Activated CD4-positive, alpha-beta T cell treated with anti-CD3 and anti-CD28 coated beads, Interleukin-2, Interleukin-6, amounts not matched to agents 100 ng/mL and 50 ng/mL, durations not matched to agents 16 hours and 8 hours (primary cell): ENCODE results near the gene ERCC2.
"Not testable (repeated sequence)": the region's sequence is repeated elsewhere in the genome, so short reads cannot be mapped to it uniquely, and the experiment has no call there.

Experiments used
- DNase-seq: peaks from one replicate; pipeline ENCODE4 v3.0.0-alpha.2; 2020

The ERCC2 gene

DNA sequence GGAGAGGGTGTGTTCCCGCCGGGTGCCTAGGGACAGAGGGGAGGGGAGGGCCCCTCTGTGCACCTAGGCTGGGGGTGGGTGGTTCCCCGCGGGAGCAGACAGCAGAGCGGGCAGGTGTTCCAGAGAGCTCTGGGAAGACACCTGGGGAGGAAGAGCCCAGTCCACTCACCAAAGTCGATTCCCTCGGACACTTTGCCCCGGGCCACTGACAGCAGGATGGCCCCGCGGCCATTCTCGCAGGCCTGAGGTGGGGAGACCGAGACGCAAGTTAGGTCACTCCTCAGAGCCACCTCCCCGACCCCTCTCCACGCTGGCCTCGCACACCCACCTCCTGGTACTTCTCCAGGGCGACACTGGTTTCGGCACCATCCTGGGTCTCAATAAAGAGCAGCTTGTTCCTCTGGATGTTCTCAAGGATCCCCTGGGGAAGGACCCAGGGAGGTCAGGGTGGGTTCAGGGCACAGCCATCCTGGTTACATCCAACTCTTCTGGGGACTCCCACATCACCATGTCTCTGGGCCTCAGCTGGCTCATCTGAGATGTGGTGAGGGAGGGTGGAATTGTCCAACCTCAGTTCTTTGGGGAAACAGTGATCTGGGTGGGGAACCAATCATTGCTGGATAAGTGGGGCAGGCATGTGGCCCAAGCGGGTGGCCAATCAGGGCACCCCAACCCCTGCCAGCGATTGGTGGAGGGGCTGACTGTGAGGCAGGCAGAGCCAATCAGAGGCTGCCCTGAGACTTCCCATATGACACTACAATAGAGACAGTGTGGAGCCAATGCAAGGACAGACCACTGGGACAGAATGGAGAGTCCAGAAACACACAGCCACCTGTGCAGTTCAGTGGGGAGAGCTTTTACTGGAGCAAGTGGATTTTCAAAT lies 17.2 kb downstream of the ERCC2 start:
- no peak for DNase-seq

DNA sequence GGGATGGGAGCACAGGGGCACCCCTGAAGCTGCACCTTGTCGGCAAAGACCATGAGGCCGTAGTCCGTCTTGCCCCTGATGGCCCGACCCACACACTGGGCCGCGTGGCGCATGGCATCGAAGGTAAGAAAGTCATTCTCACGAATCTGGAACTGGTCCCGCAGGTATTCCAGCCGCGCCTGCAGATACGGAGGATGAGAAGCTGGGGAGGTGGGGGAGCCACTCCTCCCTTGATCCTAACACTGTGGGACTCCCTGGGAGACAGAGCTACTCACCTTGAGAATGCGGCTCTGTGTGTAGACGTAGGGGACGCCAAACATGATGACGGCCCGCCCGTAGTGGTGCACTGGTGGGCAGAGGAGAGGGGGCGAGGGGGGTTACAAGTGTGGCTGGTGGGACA lies 17.9 kb downstream of the ERCC2 start:
- no peak for DNase-seq

DNA sequence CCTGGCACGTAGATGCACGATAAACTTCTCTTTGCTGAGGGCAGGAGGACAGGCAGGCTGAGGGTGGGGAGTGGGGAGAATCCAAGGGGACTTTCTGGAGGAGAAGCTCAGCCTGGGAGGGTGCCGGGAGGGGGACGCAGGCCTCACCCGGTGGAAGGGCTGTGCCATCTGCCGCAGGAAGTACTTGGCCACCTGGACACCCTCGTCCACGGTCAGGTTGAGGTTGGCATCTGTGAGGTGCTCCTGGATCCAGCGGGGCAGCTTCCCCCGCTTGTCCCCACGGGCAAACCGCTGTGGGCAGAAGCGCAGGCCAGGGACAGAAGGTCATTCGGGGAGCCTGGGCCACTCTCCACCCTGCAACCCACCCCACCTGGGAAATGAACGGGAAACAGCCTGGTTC lies 18.3 kb downstream of the ERCC2 start:
- no peak for DNase-seq

DNA sequence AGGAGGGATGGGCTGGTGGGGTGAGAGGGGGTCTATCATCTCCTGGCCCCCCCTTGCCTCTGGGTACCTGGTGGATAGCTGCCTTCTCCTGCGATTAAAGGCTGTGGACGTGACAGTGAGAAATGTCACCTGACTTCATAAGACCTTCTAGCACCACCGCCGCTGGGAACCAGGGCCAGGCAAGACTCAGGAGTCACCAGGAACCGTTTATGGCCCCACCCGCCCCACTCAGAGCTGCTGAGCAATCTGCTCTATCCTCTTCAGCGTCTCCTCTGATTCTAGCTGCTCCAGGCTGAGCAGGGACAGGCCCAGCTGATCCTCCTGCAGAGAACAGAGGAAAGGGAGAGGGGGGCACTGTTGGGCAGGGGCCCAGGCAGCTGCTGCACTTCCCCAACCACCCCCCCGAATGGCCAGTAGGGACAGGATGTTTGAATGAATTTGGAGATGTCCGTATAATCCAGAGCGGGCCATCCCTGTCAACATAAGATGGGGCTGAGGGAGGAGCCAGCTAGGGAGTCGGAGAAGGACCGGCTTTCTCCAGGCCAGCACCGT lies 18.9 kb downstream of the ERCC2 start:
- DNase-seq = no peak

DNA sequence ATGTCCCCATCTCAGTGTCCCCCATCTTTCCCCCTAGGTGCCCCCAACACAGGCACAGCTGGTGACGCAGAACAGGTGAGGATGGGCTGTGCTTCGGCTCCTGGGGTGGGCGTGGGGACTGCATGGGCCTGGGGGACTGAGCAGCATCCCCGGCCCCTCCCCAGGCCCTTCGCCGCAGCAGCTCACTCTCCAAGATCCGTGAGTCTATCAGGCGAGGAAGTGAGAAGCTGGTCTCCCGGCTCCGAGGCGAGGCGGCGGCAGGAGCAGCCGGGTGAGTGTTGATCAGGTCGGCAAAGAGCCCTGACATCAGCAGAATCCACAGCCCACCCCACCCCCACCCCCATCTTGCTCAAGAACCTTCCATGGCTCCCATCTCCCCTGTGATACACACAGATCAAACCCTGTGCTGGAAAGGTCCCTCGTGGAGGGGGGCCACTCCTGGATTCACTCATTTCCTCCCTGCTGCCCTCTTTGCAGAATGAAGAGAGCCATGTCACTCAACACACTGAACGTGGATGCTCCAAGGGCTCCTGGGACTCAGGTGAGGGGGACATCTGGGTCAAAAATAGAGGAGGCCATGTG lies 19.8 kb downstream of the ERCC2 start:
- DNase-seq = no peak

DNA sequence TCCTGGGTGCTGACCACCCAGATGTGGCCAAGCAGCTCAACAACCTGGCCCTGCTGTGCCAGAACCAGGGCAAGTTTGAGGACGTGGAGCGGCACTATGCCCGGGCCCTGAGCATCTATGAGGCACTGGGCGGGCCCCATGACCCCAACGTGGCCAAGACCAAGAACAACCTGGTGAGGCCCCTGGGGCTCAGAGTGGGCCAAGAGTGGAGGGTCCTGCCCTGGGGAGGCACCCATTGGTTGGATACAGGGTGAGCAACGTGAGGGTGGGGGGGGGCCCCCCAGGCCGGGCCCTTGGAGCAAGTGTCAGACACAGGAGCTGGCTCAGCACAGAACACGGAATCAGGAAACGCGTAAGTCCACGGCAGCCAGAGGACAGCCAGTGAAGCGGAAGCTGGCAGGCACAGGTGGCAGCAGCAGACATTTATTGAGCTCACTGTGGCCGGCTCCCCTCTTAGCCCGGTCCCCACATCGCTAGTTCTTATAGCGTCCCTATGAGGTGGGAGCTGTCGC lies 20.9 kb downstream of the ERCC2 start:
- DNase-seq = no peak

DNA sequence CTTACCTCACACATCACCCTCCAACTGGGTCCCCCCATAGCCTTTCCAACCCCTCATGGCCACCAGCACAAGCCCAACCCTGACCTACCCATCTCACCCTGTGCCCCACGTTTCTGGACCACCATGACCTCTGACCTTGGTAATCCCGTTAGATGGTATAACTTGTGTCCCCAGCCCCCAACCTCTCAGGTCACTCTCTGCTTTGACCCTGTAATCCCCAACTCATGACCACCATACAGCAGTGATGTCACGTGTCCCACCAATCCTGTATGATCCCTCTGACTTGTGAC lies 21.3 kb downstream of the ERCC2 start:
- no peak for DNase-seq

DNA sequence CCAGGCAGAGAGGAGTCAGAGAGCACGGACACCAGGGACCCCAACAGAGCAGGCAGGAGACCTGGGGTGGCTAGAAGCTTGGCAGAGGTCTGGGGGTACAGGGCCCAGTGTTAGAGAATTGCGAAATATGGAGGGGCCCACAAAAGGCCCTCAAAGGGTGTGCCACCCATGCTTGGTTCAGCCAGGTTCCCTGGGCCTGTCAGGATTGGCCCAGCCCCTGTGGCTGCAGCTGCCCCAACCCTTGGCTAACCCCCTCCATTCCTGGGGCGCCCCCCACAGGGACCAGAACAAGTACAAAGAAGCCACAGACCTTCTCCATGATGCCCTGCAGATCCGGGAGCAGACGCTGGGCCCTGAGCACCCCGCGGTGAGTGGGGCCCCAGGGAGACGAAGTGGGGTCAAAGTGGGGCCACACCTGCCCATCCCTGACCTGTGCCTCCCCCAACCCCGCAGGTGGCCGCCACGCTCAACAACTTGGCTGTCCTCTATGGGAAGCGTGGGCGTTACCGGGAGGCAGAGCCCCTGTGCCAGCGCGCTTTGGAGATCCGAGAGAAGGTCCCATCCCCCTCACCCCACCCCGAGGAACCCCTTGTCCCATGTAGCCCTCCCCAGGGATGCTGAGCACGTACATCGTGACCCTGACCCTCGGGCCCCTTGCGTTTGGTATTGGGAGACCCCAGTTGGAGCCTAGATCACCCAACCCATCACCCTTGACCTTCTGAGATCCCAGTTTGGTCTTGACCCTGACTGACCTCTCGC lies 21.8 kb downstream of the ERCC2 start:
- DNase-seq = no peak

DNA sequence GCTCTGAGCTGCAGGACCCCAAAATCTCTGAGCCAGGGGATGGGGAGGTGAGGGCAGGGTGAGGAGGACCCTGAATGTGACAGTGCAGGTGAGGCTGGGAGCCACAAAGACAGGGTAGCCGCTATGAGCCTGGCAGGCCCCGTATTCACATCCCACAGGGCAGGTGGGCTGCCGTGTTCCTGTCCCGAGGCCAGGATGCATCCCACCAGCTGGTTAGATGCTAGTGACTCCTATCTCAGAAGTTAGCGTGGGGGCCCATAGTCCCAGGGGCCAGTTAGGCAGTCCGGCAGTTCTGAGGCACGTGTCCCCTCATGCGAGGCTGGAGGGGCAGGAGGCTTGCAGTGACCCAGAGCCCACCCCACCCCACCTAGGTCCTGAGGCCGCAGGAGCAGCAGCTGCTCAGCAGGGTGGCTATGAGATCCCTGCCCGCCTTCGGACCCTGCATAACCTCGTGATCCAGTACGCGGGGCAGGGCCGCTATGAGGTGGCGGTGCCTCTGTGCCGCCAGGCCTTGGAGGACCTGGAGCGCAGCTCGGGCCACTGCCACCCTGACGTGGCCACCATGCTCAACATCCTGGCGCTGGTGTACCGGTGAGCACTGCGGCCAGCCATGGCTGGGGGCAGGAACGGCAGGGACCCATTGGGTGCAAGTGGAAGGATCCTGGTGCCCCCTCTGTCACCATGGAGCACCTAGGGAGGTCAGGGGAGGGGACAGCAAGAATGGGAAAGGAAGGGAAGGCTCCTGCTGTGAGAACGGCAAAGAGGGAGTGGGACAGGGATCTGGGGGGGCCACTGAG lies 22.6 kb downstream of the ERCC2 start:
- DNase-seq = no peak

DNA sequence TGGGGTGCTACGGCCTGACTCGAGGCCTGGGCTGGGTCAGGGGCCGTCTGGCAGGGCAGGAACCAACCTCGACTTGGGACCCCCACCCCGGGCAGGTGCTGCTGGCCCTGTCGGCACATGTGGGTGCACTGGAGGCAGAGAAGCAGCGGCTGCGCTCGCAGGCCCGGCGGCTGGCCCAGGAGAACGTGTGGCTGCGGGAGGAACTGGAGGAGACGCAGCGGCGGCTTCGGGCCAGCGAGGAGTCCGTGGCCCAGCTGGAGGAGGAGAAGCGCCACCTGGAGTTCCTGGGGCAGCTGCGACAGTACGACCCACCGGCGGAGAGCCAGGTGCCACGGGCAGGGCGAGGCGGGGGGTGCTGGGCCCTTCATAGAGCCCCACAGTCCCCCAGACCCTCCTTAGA lies 23.9 kb downstream of the ERCC2 start:
- no peak for DNase-seq

DNA sequence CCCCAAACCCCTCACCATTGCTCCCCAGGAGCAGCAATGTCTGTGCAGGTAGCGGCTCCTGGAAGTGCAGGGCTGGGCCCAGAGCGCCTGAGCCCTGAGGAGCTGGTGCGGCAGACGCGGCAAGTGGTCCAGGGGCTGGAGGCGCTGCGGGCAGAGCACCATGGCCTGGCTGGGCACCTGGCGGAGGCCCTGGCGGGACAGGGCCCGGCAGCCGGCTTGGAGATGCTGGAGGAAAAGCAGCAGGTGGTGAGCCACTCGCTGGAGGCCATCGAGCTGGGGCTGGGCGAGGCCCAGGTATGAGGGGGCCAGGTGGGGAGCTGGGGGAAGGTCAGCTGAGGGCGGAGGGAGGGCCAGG lies 24.9 kb downstream of the ERCC2 start:
- no peak for DNase-seq

DNA sequence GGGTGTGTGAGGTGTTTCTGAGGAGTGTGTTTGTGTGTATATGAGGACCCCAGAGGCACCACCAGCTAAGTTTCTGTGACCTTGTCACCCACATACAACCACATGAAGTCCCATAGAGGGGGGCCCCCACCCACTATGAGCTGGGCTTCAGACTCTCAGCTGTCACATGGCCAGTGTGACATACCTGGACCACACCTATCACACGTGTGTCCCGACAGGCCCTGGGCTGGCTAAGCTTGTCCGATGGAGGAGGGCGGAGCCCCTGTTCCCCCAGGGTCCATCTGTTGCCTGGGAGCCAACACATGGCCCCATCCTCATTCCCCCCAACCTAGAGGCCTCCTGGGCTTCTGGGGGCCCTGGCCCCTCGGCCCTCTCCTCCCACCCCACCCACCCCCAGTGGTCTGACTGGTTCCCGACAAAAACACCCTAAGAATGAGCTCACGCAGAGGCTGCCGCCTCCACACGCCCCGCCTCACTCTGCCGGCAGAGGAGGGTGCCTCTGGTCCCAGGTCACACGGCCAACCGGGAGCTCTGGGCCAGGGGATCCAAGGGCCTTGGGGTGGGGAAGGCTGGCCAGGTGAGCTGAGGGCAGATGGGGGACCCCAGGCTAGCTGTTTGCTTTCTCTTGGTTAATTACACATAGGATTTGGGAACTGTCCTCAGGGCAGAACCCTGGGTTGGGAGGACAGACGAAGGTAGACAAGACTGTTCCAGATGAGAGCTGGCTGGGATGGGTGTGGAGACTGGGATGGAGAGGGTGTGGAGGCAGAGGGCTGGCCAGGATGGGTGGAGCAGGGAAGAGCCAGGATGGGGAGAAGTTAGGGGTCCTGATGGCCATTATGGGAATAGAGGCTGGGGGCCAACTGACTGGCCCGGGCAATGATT lies 25.5 kb downstream of the ERCC2 start:
- DNase-seq = no peak

DNA sequence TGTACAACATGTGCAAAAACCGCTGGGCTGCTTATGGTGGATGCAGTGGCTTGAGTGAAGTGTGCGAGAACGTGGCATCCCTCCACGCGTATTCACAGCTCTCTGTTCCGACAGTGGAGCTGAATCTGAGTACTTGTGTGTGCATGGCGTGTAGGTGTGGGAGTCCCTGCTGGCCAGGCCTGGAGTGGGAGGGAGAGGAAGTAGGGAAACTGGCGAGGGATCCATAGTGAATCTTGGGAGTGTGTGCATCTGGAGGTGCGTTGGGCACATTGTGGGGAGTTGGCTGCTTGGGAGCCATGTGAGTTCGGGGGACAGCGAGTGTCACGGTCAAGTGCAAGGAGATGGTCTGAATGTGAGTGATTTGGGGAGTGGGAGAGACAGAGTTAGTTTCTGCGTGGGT lies 27.5 kb downstream of the ERCC2 start:
- DNase-seq = no peak

DNA sequence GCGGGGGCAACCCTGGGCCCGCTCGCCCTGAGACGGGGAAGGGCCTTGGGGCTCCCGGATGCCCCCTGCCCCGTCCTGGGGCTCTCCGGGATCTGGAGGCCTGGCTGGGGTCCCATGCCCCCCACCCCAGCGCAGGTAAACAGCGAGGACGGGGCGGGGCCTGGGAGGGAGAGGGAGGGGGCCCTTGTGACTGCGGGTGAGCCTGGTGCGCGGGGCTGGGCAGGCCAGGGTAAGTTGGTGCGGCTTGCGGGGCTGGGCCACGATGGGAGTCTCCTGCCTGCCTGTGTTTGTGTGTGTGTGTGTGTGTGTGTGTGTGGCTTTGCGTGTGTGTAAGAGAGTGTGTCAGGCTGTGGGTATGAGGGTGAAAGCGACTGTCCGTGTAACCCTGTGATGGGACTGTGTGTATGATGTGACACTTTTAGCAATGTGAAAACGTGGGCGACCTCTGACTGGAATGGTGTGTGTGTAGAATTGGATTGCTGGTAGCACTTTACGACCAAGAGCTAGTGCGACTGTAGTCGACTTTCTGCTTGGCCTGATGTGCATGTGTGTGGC lies 29.4 kb downstream of the ERCC2 start:
- DNase-seq = no peak

DNA sequence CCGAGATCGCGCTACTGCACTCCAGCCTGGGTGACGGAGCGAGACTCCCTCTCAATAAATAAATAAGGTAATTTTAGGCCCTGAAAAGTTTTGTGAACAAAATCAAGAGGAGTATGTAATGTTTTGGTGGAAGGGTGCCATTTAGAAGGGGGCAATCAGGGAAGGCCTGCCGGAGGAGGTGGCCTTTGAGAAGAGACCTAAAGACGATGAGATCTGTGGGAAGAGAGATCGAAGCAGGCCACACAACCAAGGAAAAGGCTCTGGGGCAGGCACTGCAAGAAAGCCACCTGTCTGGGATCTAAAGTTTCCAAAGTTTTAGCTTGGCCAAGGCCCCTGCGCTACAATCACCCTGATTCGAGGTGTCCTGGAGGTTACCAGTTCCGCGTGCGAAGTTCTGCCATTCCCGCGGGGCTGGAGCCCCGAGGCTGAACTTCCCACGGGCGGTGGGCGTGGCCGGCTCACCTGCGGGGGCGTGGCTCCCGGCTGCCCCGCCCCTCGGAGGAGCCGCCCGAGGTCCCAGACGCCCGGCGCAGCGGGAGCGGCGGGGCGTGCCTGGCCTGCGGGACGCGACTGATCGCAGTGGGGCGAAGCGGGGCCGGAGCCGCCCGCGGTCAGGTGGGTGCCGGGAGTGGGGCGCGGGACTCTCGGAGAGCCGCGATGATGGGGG lies 30.0 kb downstream of the ERCC2 start, which contains the start of gene KLC3:
Gene KLC3 (plus strand): TSS at position 519 of the 667 bp plus-strand sequence. CDS start 4,792 bp downstream, outside the sequence.
- peak; percentile 27 for DNase-seq

DNA sequence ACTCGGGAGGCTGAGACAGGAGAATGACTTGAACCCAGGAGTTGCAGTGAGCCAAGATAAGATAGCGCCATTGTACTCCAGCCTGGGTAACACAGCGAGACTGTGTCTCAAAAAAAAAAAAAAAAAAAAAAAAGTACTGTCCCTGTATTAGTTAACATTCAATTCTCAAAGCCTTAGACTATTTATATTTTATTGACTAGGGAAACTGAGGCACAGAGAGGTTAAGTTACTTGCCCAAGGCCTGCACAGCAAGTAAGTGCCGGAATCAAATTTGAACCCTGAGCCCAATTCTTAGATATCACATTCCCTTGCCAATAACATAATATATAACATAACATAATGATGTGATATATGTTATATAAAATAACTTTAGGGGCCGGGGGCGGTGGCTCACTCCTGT lies 30.7 kb downstream of the ERCC2 start:
- DNase-seq = no peak

DNA sequence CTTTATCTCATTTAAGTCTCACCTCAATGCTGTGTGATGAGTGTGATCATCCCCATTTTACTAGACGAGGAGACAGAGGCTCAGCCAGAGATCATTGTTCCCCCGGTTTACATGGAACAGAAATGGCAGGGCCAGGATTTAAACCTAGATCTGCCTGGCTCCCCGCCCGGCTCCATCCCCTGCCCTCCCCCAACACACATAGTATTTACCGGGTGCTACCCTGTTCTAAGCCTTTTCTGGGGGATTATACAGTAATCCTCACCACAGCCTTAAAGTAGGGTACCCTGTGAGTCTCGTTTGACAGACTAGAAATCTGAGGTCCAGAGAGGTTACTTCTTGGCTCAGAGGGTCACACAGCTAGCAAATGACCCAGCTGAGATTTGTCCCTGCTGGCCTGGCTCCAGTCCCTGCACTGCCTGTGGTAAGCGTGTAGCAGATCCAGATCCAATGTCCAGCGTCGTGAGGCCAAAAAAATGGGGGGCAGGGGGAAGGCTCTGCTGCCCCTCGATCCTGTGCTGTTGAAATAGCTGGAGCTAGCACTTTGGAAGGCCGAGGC lies 33.6 kb downstream of the ERCC2 start:
- no peak for DNase-seq

DNA sequence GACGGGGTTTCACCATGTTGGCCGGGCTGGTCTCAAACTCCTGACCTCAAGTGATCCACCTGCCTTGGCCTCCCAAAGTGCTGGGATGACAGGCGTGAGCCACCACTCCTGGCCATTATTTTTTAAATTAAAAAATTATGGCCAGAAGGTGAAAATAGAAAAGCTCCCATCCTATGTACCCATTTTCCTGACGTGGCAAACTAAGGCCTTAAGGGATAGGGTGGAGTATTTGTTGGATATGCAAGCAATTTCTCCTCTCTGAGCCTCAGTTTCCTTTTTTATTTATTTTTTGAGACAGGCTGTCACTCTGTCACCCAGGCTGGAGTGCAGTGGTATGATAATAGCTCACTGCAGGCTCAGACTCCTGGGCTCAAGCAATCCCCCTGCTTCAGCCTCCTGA lies 35.5 kb downstream of the ERCC2 start:
- not testable (repeated sequence) for DNase-seq

DNA sequence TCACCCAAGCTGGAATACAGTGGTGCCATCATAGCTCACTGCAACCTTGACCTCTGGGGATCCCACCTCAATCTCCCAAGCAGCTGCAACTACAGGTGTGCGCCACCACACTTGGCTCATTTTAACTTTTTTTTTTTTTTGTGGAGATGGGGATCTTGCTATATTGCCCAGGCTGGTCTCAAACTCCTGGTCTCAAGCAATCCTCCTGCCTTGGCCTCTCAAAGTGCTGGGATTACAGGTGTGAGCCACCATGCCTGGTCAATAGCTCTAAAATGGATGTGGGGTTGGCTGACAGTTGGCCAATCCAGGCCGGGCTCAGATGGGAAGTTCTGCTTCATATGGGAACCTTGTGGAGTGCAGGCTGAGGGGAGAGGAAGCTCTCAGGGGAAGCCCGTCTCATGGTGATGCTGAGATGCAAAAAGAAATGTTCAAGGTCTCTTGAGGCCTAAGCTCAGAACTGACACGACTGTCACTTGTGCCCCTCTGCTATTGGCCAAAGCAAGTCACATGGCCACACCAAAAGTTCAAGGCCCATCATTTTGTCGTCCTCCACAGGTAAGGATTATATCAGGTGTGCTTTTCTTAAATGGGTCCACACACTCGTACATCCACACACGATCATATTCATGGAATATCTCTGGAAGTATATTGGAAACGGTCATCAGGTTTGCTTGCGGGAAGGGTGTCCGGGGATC lies 36.6 kb downstream of the ERCC2 start:
- DNase-seq = no peak

DNA sequence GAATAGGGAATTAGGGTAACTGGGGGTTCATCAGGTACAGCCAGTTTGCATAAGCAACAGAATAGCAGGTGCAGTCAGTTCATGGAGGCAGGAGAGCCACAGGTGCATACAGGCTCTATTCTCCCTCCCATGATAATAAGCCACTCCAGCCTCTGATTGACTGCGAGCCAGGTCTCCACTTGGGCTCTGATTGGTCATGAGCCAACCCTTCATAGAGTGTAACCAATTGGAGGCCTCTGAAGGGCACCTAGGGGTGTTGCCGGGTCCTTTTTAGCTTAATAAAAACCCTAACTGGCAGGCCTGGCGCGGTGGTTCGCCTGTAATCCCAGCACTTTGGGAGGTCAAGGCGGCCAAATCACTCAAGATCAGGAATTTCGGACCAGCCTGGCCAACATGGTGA lies 39.0 kb downstream of the ERCC2 start:
- no peak for DNase-seq
